Measurements from ENCODE around the gene COL26A1. TPM values are rescaled to one million over a fixed set of nuclear protein-coding genes. Genes with fewer than 3 reads are reported as not detected.

COL26A1 gene
- total RNA-seq, 1 donor from 2014 or later: 128 TPM

DNA sequence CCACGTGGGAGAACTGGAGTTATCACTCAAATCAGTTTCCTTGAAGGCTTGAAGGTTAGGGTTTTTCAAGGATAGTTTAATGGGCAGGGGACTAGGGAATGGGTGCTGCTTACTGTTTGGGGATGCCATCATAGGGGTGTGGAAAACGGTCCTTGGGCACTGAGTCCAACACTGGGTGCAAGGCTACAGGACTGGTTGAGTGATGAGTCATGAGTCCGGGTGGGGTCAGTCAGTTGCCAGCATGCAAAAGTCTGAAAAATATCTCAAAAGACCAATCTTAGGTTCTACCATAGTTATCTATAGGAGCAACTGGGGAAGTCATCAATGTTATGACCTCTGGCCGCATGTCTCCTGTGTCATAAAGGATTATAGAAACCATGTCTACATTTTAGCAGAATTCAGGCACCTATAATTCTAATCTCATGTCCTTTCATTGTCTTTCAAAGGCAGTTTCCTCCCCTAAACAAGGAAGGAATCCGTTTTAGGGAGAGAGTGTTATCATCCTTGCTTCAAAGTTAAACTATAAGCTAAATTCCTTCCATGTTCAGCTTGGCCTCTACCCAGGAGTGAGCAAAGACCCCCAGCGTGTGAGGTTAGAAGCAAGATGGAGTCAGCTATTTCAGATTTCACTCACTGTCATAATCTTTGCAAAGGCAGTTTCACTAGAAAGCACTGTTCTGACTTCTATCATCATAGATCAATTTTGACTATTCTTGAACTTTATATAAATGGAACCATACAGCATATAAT lies 94.5 kb downstream of the COL26A1 start:
- H3K9me3 Mint-ChIP-seq (ENCODE audit: unreplicated experiment): no peaks in the 10 kb centered on the region
- H3K27me3 Mint-ChIP-seq (ENCODE audit: unreplicated experiment): no peaks in the 10 kb centered on the region
- no peak for TF ChIP-seq CTCF (IDR thresholded peaks at IDR 0.05)
- no peak for DNase-seq (ENCODE audit: extremely low spot score, unreplicated experiment)
- H3K4me1 Mint-ChIP-seq (ENCODE audit: unreplicated experiment): peaks cover 2% of the 10 kb centered on the region
- no peaks in the 10 kb centered on the region for H3K36me3 Mint-ChIP-seq (ENCODE audit: unreplicated experiment)
- H3K27ac Mint-ChIP-seq (ENCODE audit: unreplicated experiment): no peak overlapping the region
- H3K4me3 Mint-ChIP-seq (ENCODE audit: unreplicated experiment): no peak overlapping the region

DNA sequence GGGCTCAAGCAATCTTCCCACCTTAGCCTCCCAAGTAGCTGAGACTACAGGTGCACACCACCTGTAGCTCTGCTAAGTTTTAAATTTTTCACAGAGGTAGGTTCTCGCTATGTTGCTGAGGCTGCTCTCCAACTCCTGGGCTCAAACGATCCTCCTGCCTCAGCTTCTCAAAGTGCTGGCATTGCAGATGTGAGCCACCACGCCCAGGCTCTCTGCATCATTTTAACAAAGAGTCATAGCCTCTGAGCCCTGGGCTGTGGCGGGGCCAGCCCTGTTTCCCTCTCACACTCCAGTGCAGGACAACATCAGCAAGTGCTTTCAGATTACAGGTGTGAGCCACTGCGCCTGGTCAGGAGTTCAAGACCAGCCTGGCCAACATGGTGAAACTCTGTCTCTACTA lies 102.5 kb downstream of the COL26A1 start:
- Mint-ChIP-seq H3K27me3 (ENCODE audit: unreplicated experiment) (no peaks in the 10 kb centered on the region), H3K36me3 (ENCODE audit: unreplicated experiment) (peaks cover 6% of the 10 kb centered on the region), H3K27ac (ENCODE audit: unreplicated experiment) (no peak overlapping the region), H3K9me3 (ENCODE audit: unreplicated experiment) (no peaks in the 10 kb centered on the region), H3K4me3 (ENCODE audit: unreplicated experiment) (no peak overlapping the region), H3K4me1 (ENCODE audit: unreplicated experiment) (peaks cover 6% of the 10 kb centered on the region)
- DNase-seq (ENCODE audit: extremely low spot score, unreplicated experiment): no peak
- no peak for TF ChIP-seq CTCF (IDR thresholded peaks at IDR 0.05)

GRCh38 chr7:101465576-101466196 lies 103.0 kb downstream of the COL26A1 start:
- DNase-seq (ENCODE audit: extremely low spot score, unreplicated experiment): no peak
- Mint-ChIP-seq H3K27me3 (ENCODE audit: unreplicated experiment) (no peaks in the 10 kb centered on the region), H3K9me3 (ENCODE audit: unreplicated experiment) (no peaks in the 10 kb centered on the region), H3K4me3 (ENCODE audit: unreplicated experiment) (no peak overlapping the region), H3K36me3 (ENCODE audit: unreplicated experiment) (peaks cover 6% of the 10 kb centered on the region), H3K27ac (ENCODE audit: unreplicated experiment) (no peak overlapping the region), H3K4me1 (ENCODE audit: unreplicated experiment) (peaks cover 6% of the 10 kb centered on the region)
- no peak for TF ChIP-seq CTCF (IDR thresholded peaks at IDR 0.05)

GRCh38 chr7:101466871-101467270 lies 104.2 kb downstream of the COL26A1 start:
- Mint-ChIP-seq H3K27ac (ENCODE audit: unreplicated experiment) (no peak overlapping the region), H3K4me1 (ENCODE audit: unreplicated experiment) (peaks cover 6% of the 10 kb centered on the region), H3K4me3 (ENCODE audit: unreplicated experiment) (no peak overlapping the region)

More at GRCh38 chr7:101466871-101467270, 104.2 kb downstream of the COL26A1 start:
- Mint-ChIP-seq H3K36me3 (ENCODE audit: unreplicated experiment) (peaks cover 6% of the 10 kb centered on the region), H3K27me3 (ENCODE audit: unreplicated experiment) (no peaks in the 10 kb centered on the region), H3K9me3 (ENCODE audit: unreplicated experiment) (no peaks in the 10 kb centered on the region)
- TF ChIP-seq CTCF (IDR thresholded peaks at IDR 0.05): no peak
- no peak for DNase-seq (ENCODE audit: extremely low spot score, unreplicated experiment)

Measured in osteocyte (in vitro differentiated cells).